HG03342 (cell line): Measurements from ENCODE around the gene TCN2.

Experiments used
- ATAC-seq: cut with Tn5 transposase; IDR thresholded peaks from one replicate; pipeline ENCODE4 v1.9.1; 2021; ENCODE audit warnings: mild to moderate bottlenecking, moderate library complexity; ENCODE audit not compliant: unreplicated experiment

Gene TCN2

DNA sequence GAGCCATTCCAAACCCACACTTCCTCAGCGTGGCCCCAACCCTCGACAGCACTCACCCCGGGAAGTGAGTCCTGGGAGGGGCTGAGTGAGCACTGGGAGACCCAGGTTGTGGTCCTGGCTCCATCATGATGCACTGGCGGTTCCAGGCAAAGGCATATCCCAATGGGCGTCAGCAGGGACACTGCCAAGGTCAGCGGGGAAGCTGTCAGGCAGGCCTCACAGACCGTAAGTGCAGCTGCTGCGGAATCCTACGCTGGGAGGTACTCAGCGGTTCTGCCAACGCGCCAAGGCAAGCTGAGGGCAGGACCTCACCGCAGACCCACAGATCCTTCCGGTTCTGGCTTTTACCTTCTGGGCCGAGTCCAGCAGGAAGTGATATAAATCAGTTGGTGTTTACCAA, 31.1 kb upstream of the TCN2 start:
- ATAC-seq: no peak

DNA sequence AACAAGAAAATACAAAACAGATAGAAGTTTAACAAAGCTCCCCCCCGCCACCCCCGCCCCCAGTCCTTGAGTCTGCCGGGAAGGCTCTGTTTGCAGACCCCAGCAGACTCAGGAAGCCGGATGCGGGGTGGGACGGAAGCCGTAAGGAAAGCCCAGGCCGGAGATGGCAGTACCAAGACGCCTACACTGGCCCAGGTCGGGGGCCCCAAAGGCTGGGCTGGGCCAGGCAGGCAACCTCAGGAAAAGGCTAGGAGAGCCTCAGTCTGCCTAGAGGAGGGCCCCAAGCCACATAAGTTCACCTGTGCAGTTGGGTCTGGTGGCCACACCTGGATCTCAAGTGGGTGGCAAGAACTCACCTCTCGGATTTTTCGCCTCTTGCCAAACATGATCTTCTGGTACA, 28.5 kb upstream of the TCN2 start:
- no peak for ATAC-seq

DNA sequence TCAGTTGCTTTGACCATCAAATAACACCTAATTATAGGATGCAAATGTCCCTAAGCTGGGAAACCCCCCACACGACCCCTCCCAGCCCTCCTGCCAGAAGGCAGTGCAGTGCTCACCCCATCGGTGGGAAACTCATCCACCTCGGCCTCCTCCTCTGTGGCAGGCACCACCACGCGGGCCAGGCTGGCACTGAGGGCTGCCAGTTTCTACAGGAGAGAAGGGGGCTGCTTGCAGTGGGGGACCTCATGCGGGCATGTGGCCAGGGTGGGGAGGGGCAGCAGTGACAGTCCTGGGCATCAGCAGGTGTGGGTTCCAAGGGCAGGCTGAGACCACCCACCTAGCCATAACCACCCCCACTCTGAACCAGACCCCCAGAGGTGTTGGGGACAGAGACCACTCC, 26.1 kb upstream of the TCN2 start:
- no peak for ATAC-seq

DNA sequence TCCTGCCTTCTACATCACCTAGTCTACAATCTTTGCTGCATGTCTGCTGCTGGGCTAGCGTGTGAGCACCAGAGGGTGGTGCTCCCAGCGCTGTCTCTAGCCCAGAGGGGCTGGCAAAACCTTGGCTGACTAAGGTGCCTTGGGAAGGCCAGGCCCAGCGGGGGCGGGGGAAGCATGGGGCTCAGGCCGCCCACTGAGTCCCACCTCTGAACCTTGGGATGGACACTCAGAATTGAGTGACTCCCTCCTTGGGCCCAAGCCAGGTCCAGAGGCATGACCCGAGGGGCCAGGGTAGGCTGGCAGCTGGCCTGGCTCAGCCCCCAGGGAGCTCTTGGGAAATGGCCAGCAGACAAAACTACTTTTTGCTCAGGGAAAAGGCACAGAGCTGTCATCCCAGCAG, 24.9 kb upstream of the TCN2 start:
- ATAC-seq: no peak

DNA sequence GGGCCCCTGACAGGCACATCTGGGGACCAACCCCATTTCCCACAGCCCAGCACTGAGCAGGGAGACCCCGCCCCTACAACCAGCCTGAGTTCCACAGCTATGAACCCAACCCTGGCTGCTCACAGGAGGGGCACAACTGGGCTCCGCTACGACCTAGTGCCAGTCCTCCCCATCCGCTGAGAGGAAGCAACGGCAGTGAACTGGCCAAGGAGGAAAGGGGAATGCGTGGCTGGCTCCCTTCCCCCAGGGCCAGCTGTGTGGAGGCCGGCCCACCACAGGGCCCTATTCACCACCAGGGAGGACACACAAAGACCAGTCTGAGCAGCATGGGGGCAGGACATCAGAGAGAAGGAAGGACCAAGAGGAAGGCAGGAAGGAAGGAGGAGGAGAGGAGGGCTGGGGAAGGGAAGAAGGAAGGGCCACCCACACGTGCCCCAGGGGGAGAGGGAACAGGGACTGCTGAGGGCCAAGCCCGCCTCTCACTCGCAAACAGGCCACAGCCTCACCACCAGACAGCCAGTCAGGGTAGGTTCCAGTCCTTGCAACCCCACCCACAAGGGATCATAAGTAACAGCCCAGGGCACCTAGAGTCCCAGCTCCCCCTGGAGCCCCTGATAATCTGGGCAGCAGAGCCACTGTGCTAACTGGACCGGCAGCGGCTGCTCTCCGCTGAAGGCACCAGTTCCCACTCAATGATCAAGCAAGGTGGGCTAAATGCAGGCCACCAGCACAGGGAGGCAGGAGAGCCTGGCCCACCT, 24.0 kb upstream of the TCN2 start:
- ATAC-seq: no peak

DNA sequence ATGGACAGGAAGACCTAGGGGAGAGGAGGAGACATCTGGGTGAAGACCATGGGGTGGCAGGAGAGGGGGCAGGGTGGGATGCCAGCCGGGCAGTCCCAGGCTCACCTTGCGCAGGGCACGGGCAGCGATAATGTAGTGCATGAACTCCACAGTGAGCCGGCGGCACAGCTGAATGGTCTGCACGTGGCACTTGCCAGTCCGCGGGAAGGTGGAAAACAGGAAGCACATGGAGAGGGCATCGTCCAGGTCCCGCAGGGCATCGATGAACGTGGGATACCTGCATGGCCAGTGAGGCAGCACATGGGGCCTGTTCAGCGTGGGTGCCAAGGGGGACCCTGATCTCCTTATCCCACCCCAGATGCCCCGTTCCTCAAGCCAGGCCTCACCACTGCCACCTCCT, 22.5 kb upstream of the TCN2 start:
- ATAC-seq: no peak

DNA sequence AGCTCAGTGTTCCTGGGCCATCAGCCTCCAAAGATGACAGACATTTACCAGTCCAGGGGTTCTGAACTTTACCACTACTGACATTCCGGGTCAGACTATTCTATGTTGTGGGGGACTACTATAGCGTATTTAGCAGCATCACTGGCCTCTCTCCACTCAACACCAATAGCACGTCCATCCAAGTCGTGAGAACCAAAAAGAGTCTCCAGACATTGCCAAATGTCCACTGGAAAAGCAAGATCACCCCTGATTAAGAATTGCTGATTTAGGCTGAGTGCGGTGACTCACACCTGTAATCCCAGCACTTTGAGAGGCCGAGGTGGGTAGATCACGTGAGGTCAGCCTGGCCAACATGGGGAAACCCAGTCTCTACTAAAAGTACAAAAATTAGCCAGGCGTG, 20.6 kb upstream of the TCN2 start:
- ATAC-seq: no peak

DNA sequence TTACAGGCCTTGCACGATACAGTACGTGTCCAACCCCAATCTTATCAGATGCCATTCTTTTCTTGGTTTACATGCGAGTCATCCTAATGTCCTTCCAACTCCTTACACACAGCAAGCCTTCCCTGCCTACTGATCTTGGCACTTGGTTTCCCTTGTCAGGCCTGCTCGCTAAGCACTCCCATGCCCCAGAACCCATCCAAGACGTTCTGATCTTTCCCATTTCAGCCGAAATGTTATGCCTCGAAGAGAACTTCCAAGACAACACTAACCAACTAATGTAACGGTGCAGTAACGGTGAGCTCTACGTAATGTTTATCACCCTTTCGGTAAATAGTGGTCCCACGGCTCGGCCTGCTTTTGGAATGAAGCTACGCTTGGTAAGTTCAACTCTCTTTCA, 15.8 kb upstream of the TCN2 start:
- no peak for ATAC-seq

DNA sequence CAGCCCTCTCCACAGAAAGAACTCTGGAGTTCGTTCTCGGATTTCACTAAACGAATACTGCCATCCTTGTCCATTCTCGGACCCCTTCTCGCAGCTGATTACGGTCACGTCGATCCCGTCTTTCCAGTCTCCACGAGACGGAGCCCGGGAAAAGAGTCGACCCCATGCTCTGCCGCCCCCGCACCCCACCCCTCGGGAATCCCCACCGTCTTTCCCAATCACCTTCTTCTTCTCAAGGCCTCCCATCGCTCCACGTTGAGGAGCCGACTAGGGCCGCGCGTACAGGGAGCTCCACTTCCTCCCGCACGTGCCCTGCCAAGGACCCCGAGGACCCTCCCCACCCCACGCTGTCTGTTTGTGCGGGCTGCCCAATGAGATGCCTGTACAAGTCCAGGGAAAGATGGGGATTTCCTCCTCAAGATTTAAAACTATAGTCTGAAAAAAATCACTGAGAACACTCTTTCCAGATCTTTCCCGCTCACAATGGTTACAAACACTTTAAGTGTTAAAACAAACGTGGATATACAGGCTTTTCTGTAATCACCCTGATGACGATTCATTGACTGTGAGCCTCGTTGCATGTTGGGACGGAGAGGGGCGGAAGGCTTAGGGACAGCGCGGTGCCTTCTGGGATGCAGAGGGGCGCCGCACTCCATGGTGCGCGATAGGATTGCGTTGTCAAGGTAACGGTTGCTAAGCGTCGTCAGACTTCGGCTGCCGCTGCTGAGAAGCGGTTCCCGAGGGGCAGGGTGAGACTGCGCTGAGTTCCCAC, 15.2 kb upstream of the TCN2 start, which contains the start of gene PES1:
TSS of gene PES1 (minus strand) at position 323 of the 772 bp plus-strand sequence. CDS start at position 246, 77 bp downstream.
- peak; percentile 94 for ATAC-seq

DNA sequence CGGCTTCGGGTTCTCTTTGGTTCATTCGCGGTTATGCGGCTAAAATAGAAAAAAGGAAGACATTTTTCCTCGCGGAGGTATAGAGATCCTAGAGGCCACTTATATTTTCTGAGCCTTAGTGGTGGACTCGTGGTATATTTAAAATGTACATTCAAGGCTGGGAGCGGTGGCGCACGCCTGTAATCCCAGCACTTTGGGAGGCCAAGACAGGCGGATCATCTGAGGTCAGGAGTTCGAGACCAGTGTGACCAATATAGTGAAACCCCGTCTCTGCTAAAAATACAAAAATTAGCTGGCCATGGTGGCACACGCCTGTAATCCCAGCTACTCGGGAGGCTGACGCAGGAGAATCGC, 14.6 kb upstream of the TCN2 start:
- peak; percentile 2 for ATAC-seq

DNA sequence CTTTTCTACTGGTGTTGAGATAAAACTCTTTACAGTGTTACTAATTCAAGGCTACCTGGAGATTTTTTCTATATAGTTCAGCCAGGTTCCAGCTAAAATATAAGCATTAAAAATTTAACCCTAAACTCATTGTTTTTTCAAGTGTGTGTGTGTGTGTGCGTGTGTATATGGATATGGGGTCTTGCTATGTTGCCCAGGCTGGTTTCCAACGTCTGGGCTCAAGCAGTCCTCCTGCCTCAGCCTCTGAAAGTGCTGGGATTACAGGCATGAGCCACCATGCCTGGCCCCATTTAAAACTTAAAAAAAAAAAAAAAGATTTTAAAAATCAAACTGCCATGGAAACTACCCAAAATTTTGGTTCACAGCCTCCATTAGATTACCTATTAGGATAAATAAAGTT, 10.8 kb upstream of the TCN2 start:
- ATAC-seq: no peak

DNA sequence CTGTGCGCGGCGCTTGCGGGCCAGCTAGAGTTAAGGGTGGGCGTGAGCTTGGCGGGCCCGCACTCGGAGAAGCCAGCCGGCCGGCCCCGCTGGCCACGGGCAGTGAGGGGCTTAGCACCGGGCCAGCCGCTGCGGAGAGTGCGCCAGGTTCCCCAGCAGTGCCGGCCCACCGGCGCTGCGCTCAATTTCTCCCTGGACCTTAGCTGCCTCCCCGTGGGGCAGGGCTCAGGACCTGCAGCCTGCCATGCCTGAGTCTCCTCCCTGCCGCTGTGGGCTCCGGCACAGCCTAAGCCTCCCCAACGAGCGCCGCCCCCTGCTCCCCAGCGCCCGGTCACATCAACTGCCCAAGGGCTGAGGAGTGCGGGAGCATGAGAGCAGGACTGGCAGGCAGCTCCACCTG, 10.1 kb upstream of the TCN2 start:
- no peak for ATAC-seq

DNA sequence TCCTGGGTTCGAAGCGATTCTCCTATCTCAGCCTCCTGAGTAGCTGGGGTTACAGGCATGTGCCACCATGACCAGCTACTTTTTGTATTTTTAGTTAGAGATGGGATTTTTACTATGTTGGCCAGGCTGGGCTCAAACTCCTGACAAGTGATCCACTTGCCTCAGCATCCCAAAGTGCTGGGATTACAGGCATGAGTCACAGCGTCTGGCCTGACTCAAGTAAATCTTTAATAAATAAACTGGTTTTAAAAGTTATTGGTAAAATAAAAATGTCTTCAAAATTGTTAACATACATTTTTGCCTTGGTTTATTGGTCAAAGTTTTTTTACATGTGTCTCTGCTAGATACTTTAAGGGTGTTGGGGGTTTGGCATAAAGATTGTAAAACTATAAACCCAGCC, 8.0 kb upstream of the TCN2 start:
- ATAC-seq: no peak

DNA sequence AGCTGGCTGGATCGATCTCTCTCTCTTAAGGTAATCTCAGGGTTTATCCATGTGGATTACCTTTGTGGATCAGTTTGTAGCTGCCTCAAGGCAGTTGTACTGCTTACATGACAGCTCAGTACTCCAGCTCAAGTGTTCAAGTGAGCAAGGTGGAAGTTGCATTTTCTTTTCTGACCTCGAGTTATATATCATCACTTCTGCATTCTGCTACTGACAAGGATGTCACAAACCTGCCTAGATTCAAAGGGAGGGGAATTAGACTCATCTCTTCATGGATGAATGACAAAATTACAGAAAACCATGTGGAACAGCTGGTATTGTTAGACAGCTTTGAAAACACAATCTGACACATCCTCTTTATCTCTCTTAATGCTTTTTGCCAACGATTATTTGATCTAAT, 6.1 kb upstream of the TCN2 start:
- ATAC-seq: no peak

DNA sequence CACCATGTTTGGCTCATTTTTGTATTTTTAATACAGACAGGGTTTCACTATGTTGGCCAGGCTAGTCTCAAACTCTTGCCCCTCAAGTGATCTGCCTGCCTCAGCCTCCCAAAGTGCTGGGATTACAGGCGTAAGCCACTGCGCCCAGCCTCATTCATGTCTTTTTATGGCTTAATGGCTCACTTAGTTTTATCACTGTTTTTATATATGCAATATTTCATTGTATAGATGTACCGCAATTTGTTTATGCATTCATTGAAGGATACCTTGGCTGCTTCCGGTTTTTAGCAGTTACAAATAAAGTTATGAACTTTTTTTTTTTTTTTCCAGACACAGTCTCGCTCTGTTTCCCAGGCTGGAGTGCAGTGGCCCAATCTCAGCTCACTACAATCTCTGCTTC, 5.5 kb upstream of the TCN2 start:
- no peak for ATAC-seq

DNA sequence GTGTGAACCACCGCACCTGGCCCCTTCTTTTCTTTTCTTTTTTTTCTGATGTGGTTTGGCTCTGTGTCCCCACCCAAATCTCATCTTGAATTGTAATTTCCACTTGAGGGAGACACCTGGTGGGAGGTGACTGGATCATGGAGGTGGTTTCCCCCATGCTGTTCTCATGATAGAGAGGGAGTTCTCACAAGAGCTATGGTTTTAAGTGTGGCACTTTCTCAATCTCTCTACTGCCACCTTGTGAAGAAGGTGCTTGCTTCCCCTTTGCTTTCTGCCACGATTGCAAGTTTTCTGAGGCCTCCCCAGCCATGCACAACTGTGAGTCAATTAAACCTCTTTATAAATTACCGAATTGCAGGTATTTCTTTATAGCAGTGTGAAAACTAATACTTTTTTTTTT, 4.9 kb upstream of the TCN2 start:
- no peak for ATAC-seq

DNA sequence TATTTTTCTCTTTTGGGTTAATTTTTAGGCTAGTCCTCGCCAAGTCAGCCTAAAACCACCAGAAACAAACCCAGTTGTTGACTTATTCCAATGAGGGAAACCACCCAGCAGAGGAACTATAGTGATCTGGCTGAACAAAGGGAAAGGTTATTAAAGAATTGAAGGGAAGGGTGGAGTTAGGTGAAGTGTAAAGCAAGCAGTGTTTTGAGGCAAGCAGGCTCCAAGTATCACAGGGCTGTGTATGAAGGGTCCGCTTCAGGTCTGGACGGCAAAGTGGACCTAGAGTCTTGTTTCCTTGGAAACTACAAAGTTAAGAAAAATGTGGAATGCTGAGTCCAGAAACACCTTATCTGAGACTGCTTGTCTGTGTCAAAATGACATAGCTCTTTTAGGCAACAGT, 3.2 kb upstream of the TCN2 start:
- ATAC-seq: no peak

DNA sequence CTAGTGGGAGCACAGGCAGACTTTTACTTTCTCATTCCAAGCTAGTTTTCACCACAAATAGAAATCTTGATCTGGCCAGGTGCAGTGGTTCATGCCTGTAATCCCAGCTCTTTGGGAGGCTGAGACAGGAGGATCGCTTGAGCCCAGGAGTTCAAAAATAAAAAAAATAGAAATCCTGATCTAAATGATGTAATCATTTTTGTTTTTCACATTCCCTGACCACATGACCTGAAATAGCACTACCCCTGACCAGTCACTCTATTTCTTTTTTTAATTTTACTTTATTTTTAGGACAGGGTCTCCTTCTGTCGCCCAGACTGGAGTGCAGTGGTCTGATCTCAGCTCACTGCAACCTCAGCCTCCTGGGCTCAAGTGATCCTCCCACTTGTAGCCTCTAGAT, 2.3 kb upstream of the TCN2 start:
- ATAC-seq: no peak

DNA sequence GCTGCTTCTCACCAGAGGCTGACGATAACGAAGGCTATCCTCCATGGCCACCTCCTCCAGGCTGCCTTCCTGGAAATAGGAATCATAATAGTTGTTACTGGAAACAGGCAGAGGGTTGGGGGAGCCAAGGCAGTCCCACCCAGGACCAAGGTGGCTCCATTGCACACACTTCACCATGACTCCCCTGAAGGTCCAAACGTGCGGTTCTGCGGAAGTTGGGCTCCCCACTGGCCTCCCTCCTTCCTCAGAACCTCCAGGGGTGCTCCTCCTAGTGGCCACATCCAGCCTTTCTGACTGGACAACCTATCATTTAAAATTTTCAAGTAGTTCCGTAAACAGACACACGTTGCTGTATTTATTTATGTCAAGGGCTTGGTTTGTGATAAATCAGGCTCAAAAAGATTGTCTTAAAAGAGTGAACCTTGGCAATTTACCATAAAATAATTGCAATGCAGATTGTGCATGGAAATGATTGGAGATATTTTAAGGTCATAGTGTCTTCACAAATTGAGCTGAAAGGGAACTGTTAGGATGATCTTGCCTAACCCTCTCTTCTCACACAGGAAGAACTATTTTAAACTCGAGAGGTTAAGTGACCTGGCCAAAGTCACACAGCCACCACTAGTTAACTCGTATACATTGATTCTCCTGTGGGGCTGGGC, 1.4 kb upstream of the TCN2 start:
- no peak for ATAC-seq

DNA sequence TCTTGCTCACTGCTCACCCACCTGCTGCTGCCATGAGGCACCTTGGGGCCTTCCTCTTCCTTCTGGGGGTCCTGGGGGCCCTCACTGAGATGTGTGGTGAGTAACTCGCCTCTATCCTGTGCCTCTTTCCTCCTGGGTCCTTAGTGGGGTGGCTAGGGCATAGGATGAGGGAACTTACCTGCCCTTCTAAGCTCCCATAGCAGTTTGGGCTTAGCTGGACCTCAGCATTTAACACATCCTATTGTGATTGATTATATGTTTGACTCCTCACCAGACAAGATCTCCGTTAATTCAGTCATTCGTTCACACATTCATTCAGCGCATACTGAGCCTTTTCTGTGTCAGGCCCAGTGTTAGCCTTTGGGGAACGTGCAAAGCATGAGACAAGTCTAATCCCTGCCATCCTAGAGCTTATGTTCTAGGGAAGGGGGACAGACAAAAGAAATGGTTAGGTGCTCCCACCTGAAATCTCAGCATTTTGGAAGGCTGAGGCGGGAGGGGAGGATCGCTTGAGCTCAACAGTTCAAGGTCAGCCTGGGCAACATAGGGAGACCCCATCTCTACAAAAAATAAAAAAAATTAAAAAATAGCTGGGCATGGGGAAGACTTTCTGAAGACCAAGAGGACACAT, 441 bp downstream of the TCN2 start:
- no peak for ATAC-seq

DNA sequence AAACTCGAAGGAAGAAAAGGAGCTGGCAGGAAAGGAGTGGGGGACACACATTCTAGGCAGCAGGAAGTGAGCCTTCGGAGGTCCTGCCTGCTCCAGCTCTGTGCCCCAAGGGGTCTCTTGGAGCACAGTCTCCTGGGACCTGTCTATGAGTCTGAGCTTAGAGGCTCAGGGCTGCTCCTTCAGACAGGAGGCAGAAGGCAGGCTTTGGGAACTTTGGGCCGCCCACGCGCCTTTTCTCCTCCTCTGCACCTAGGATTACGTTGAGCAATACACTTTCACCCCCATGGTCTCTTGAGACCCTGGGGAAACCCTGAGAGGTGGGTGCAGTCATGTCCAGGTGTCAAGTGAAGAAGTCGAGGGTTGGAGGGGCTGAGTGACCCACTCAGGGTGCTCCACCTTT, 965 bp downstream of the TCN2 start:
- ATAC-seq: no peak
